NCI-H2029 (cell line): Measurements from ENCODE around the gene RUNX3.

Experiments used
- DNase-seq: peaks from one replicate; lab custom pipeline; 2025; lab: John Stamatoyannopoulos, UW

RUNX3 gene

DNA sequence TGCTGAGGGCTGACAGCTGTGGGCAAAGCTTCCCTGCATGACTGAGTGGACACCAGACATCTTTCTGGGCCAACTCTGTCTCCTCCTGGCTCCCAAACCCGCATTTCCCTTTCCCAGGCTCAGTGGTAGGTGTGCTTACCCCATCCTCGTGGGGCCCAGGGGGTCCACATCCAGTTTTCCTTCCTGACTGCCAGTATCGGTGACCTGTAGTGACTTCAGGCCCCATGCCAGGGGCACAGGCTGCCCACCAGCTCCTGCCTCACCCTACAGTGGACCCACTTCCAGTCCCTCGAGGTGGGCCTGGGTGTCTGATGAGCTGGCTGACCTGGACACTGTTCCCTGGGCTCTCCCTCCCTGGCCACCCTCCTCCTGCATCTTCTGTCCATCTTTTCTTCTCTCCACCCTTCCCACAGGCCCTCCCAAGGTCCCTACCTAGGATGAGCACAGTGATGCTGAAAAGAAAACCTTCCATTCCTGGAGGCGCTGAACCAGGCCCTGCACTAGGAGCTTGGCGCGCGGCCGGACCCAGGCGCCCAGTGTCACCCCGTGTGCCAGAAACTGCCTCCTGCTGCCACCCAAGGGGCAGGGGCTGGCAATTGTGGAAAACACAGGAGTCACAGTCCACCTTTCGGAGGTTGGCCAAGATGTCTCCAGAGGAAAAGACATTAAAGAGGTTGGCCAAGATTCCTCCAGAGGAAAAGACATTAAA, 67.1 kb downstream of the RUNX3 start:
- no peak for DNase-seq

DNA sequence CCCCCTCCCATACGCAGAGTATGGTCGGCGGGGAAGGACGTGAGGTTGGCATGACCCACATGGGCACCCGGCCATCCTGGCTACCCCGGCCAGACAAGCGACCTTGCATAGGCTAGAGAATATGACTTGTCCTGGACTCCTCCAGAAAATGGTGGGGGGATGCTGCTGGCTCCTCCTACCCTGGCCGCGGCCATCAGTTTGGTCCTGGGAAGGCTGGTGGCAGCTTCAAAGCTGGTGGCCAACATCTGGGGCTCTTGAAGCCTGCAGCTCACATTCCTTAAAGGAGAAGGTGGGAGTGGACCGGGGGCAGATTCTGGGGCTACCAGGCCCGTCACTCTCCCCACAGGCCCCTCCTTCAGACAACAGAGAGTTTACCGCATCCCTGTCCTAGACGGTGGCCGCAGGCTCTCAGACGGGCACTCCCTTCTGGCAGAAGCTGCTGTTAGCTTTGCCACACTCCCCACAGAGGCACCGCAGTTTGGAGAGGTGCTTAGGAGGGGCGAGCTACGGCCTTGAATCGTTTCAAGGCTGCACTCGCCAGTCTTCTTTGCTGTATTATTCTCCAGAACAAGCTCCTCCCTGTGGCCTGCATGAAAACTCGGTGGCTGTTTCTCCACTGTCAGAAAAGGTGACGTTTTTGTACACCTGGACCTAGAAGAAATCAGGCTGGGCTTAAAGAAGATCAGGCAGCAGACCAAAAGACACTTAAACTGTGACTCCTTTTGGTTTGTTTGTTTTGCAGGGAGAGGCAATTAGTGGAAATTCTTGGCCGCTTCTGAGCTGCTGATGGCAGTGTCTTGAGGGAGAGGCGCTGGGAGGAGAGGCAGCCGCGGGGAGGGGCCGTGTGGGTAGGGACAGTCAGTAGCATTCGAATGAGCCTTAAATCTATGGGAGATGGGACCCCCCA, 68.0 kb downstream of the RUNX3 start:
- DNase-seq = no peak

DNA sequence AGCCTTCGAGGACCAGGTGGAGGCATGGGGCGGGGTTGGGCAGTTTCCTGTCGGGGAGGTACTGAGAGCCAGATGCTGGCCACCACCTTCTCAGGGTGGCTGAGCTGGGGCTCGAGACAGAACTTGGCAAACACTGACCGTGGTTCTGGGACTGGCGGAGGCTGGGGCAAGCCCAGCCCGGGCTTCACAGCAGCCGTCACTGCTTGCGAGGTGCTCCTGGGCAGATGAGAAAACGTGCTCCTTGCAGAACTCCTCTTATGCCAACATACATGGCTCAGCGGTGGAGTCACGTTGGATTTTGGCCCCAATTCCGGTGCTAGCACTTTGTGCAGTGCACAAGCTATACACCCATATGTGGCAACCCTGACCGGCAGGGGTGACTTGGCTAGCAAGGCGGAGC, 69.2 kb downstream of the RUNX3 start:
- DNase-seq = no peak

DNA sequence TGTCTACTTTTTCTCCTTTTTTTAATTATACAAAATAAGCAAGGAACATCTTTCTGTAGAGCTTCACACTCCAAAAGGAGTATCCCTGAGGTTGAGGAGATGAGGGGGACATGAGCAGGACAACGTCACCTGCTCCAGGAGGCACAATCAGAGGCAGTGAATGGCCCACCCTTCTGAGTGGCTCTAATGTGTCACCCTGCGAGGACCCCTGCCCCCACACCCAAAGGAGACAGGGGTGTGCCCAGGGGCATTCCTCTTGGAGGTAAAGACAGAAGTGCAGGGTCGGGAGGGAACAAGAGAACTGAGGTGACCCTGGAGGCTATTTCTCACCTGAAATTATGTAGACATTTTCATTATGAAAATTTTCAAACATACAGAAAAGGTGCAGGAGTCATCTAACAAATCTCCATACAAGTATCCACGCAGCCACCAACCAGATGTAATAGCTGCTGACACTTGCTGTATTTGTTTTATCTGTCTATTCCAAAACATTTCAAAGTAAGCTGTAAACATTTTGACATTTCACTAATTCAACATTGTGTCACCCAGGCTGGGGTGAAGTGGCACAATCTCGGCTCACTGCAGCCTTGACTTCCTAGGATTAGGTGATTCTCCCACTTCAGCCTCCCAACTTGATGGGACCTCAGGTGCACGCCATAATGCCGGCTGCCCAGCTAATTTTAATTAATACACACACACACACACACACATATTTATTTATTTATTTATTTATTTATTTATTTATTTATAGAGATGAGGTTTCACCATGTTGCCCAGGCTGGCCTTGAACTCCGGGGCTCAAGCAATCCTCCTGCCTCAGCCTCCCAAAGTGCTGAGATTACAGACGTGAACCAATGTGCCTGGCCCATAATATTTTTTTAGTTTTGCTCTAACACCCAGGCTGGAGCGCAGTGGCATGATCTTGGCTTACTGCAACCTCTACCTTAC, 70.7 kb downstream of the RUNX3 start:
- no peak for DNase-seq

DNA sequence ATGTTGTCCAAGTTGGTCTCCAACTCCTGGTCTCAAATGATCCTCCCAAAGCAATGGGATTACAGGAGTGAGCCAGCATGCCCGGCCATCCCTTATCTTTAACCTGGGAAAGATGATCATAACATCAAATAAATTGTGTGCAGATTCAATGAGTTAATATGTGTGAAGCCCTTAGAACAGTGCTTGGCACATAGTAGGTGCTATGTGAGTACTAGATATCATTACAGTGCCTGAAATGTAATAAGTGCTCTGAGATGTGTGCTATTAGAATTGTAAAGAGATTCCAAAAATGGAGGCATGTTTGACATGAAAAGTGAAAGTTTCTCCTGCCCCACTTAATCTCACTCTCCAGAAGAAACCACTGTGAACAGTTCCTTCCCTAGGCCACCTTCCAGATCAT, 71.8 kb downstream of the RUNX3 start:
- no peak for DNase-seq

DNA sequence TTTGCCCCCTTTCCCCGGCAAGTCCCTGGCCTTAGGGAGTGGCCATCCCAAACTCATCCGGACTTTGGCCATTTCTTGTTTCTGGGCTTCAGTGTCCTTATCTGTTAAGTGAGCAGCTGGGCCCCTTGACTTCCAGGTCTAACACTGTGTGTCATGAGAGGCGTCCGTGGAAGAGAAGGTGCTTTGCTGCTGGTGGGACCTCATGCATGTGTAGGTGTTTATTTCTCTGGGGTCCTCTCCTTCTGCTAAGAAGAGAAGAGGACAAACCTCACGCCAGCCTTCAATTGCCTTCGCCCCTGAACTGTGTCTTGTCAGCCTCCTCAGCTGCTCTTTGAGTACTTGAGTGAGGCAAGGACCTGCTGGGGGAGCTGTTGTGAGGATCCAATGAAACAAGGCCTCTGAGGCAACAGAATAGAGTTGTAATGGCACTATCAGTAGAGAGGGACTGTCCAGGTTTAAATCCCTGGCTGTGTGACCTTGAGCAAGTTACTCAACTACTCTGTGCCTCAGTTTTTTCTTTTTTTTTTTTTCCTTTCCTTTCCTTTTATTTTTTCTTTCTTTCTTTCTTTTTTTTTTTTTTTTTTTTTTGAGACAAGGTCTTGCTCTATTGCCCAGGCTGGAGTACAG, 72.5 kb downstream of the RUNX3 start:
- DNase-seq = no peak

DNA sequence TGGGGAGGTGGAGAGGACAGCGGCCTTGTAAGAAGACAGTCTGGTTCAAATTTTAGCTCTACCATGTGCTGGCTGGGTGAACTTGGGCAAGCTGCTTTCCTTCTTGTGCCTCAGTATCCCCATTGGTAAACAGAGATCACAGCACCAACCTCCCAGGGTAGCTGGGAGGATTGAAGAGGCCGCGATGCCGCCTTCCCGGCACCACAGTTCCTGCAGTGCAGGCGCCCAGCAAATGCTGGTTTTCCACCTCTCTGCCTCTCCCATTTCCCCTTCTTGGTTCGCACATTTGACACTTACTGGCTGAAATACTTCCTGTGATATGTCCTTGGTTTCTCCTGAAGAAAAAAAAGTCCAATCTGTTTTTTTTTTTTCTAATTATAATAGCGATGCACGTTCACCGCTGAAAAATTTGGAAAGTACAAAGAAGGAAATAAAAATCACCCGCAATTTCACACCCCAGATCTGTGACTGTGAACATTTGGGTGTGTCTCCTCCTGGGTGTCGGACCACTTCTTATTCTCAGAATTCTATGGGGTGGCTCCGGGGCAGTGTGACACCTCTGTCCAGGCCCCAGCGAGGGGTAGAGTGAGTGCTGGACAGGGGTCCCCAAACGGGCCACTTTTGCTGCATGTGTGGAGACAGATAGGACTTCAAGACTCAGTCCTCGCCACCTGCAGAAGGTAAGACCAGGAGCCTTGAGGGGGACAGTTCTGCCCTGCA, 73.1 kb downstream of the RUNX3 start:
- DNase-seq = no peak

DNA sequence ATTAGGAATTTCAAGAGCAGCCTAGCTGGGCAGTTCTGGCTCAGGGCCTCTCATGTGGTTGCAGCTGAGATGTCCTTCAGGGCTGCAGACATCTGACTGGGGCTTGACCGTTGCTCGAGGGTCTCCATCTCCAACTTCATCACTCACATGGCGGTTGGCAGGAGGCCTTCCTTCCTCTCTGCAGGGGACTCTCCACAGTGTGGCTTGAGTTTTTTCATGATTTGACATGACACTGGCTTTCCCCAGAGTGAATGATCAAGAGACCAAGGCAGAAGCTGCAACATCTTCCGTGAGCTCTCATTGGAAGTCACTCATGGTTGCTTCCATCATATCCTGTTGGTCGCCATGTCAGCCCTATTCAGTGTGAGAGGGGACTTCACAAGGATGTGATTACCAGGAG, 74.6 kb downstream of the RUNX3 start:
- no peak for DNase-seq

DNA sequence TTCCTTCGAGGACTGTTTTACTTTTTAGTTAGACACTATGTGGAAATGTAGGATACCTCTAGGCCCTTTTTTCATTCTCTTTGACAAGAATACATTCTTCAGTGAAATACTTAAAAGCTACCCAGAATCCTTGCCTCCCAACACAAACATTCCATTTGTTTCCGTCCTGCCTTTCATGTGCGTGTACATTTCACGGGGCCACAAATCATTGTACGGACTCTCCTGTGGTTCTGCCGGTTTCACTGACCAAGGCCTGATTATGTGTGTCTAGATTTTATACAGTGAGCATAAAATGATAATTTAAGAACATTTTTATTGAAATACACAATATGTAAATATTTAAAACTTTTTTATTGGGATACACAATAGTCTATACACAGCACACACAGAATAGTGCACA, 76.4 kb downstream of the RUNX3 start:
- no peak for DNase-seq

DNA sequence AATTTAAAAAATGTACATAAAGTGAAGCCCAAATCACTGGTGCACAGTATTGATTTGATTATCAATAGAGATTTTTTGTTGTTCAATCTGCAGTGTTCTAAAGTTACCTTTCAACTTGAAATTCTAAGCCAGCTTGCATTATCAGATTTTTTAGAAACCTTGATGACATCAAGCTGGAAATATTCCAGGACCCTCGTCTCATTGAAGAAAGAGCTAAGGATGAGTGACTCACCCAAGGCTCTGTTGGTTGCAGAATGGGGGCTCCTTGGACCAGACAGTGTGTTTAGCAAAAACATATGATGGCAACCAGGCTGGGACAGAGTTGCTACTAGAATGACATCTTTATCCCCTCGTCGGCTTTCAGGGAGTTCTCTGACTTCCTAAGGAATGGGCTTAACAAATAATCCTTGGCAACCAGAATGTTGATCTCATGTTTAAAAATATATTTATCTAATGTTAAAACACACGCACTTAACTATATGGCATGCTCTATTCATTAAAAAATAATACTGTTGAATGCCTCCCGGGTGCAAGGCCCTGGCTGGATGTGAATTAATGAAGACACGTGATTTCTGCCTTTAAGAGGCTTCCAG, 79.7 kb downstream of the RUNX3 start:
- no peak for DNase-seq

DNA sequence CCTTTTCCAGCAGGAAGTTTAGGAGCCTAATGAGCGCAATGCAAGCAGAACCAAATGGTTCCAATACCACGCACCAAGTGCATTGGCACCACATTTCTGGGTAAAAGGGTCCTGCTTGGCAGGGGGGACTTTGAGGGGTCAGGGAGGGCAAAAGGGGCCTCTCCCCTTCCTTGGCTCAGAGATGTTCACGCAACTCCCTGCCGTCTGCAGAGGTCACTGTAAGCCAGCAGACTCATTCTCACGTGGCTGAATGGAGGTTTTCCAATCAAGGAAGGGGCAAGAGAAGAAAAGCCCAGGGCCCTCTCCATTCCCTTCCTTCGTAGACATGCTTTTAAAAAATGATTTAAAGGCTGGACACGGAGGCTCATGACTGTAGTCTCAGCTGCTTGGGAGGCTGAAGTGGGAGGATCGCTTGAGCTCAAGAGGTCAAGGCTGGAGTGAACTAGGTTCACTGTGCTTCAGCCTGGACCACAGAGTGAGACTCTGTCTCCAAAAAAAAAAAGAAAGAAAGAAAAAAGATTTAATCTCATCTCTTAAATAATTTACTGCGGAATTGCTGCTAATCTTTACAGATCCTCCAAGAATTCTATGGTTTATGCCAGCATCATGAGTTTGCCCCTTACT, 80.3 kb downstream of the RUNX3 start:
- DNase-seq = no peak
